Ectodermal cell (in vitro differentiated cells): ENCODE data around the gene GPC3.

Experiments
- H3K27ac ChIP-seq: 2 replicates; pipeline ENCODE4 v1.7.0; 2013; ENCODE audit warnings: mild to moderate bottlenecking, low read depth, low read length; ENCODE audit not compliant: insufficient read depth, poor library complexity, severe bottlenecking
- H3K27me3 ChIP-seq: 2 replicates; pipeline ENCODE4 v1.7.0; 2013; ENCODE audit warnings: mild to moderate bottlenecking, low read length; ENCODE audit not compliant: insufficient read depth, control insufficient read depth, poor library complexity, severe bottlenecking
- H3K36me3 ChIP-seq: one replicate; pipeline ENCODE4 v1.7.0; 2013; ENCODE audit warnings: low read length; ENCODE audit not compliant: control insufficient read depth, insufficient read depth
- H3K4me1 ChIP-seq: one replicate; pipeline ENCODE4 v1.7.0; 2013; ENCODE audit warnings: low read length; ENCODE audit not compliant: control insufficient read depth, insufficient read depth
- H3K4me3 ChIP-seq: 2 replicates; pipeline ENCODE4 v1.7.0; 2013; ENCODE audit warnings: low read depth, low read length, control low read depth; ENCODE audit not compliant: insufficient read depth
- H3K9me3 ChIP-seq: 2 replicates; pipeline ENCODE4 v1.7.0; 2013; ENCODE audit warnings: mild to moderate bottlenecking, low read length, moderate library complexity; ENCODE audit not compliant: control insufficient read depth
- WGBS, 2 experiments: methylation state at CpG; one replicate each; pipeline ENCODE4 v1.1.7; 2013; ENCODE audit warnings: missing lambda C conversion rate in 2 of 2; 5-methylcytosine and 5-hydroxymethylcytosine counted together

The GPC3 gene

GRCh38 chrX:133857640-133858269, 127.6 kb downstream of the GPC3 start:
- Histone ChIP-seq H3K36me3 (no peaks in the 10 kb centered on the region), H3K27ac (no peak overlapping the region), H3K27me3 (no peaks in the 10 kb centered on the region), H3K4me1 (no peaks in the 10 kb centered on the region), H3K9me3 (no peaks in the 10 kb centered on the region), H3K4me3 (no peak overlapping the region)
- 89 to 100% methylated on average over 1 of the region's 1 CpG for WGBS, 2 experiments

- H3K9me3 ChIP-seq, result no peaks in the 10 kb centered on the region
- 88 to 92% methylated on average over 3 of the region's 3 CpGs for WGBS, 2 experiments
- H3K27ac ChIP-seq, result no peak overlapping the region
- H3K4me3 ChIP-seq, result no peak overlapping the region
- no peaks in the 10 kb centered on the region for H3K27me3 ChIP-seq
- no peaks in the 10 kb centered on the region for H3K4me1 ChIP-seq
- H3K36me3 ChIP-seq, result no peaks in the 10 kb centered on the region
Measured at GRCh38 chrX:133856819-133857218, 128.6 kb downstream of the GPC3 start.

- H3K27me3 ChIP-seq, result no peaks in the 10 kb centered on the region
- H3K36me3 ChIP-seq, result no peaks in the 10 kb centered on the region
- H3K9me3 ChIP-seq, result no peaks in the 10 kb centered on the region
- H3K4me1 ChIP-seq, result no peaks in the 10 kb centered on the region
- no peak overlapping the region for H3K4me3 ChIP-seq
- no peak overlapping the region for H3K27ac ChIP-seq
- 83 to 94% methylated on average over 1 to 2 of the region's 2 CpGs for WGBS, 2 experiments
Measured at GRCh38 chrX:133854290-133854689, 131.1 kb downstream of the GPC3 start.

GRCh38 chrX:133852837-133853356, 132.5 kb downstream of the GPC3 start:
- Histone ChIP-seq H3K36me3 (no peaks in the 10 kb centered on the region), H3K4me3 (no peak overlapping the region), H3K27me3 (no peaks in the 10 kb centered on the region), H3K4me1 (no peaks in the 10 kb centered on the region), H3K9me3 (no peaks in the 10 kb centered on the region), H3K27ac (no peak overlapping the region)
- 78 to 100% methylated on average over 1 of the region's 2 CpGs for WGBS, 2 experiments

- no peak overlapping the region for H3K27ac ChIP-seq
- no peak overlapping the region for H3K4me3 ChIP-seq
- no peaks in the 10 kb centered on the region for H3K27me3 ChIP-seq
- H3K4me1 ChIP-seq, result no peaks in the 10 kb centered on the region
- H3K9me3 ChIP-seq, result no peaks in the 10 kb centered on the region
- WGBS, 2 experiments, result 89 to 100% methylated on average over 2 to 3 of the region's 3 CpGs
- no peaks in the 10 kb centered on the region for H3K36me3 ChIP-seq
Measured at GRCh38 chrX:133852401-133852800, 133.0 kb downstream of the GPC3 start.

GRCh38 chrX:133850399-133850798, 135.0 kb downstream of the GPC3 start:
- no peak overlapping the region for H3K27ac ChIP-seq
- WGBS, 2 experiments, result 81 to 92% methylated on average over 2 of the region's 2 CpGs

GRCh38 chrX:133849676-133850075, 135.7 kb downstream of the GPC3 start:
- H3K4me3 ChIP-seq, result no peak overlapping the region
- no peaks in the 10 kb centered on the region for H3K4me1 ChIP-seq

More at GRCh38 chrX:133850399-133850798, 135.0 kb downstream of the GPC3 start:
- Histone ChIP-seq H3K4me3 (no peak overlapping the region), H3K9me3 (no peaks in the 10 kb centered on the region), H3K4me1 (no peaks in the 10 kb centered on the region), H3K36me3 (no peaks in the 10 kb centered on the region), H3K27me3 (no peaks in the 10 kb centered on the region)

GRCh38 chrX:133847340-133847994, 137.9 kb downstream of the GPC3 start:
- Histone ChIP-seq H3K27me3 (no peaks in the 10 kb centered on the region), H3K9me3 (no peaks in the 10 kb centered on the region), H3K4me3 (no peak overlapping the region), H3K36me3 (no peaks in the 10 kb centered on the region), H3K4me1 (no peaks in the 10 kb centered on the region), H3K27ac (no peak overlapping the region)
- WGBS, 2 experiments, result 95 to 100% methylated on average over 4 to 6 of the region's 6 CpGs

More at GRCh38 chrX:133849676-133850075, 135.7 kb downstream of the GPC3 start:
- H3K36me3 ChIP-seq, result no peaks in the 10 kb centered on the region
- H3K9me3 ChIP-seq, result no peaks in the 10 kb centered on the region
- H3K27me3 ChIP-seq, result no peaks in the 10 kb centered on the region
- no peak overlapping the region for H3K27ac ChIP-seq

GRCh38 chrX:133846311-133846710, 139.1 kb downstream of the GPC3 start:
- no peaks in the 10 kb centered on the region for H3K36me3 ChIP-seq
- WGBS, 2 experiments, result 87 to 100% methylated on average over 1 to 2 of the region's 2 CpGs
- H3K27ac ChIP-seq, result no peak overlapping the region
- no peak overlapping the region for H3K4me3 ChIP-seq
- H3K9me3 ChIP-seq, result no peaks in the 10 kb centered on the region
- no peaks in the 10 kb centered on the region for H3K4me1 ChIP-seq
- no peaks in the 10 kb centered on the region for H3K27me3 ChIP-seq

GRCh38 chrX:133840415-133840814, 145.0 kb downstream of the GPC3 start:
- Histone ChIP-seq H3K36me3 (no peaks in the 10 kb centered on the region), H3K4me3 (no peak overlapping the region), H3K27me3 (no peaks in the 10 kb centered on the region), H3K9me3 (no peaks in the 10 kb centered on the region), H3K4me1 (no peaks in the 10 kb centered on the region), H3K27ac (no peak overlapping the region)
- no CpG with 5 or more reads among the region's 2 CpGs for WGBS, 2 experiments
